ENCODE measurements around the gene THEMIS2.

DNA sequence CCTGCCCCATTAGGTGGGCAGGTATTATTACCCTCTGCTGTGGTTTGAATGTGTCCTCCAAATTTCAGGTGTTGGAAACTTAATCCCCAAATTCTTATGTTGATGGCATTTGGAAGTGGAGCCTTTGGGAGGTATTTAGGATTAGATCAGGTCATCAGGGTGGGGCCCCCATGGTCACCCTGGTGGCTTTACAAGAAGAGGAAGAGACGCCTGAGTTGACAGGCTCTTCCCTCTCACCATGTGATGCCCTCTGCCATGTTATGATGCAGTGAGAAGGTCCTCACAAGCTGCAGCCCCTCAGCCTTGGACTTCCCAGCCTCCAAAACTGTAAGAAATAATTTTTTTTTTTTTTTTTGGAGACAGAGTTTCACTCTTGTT lies 8.8 kb upstream of the THEMIS2 start:
- TF ChIP-seq, protein P1, sequence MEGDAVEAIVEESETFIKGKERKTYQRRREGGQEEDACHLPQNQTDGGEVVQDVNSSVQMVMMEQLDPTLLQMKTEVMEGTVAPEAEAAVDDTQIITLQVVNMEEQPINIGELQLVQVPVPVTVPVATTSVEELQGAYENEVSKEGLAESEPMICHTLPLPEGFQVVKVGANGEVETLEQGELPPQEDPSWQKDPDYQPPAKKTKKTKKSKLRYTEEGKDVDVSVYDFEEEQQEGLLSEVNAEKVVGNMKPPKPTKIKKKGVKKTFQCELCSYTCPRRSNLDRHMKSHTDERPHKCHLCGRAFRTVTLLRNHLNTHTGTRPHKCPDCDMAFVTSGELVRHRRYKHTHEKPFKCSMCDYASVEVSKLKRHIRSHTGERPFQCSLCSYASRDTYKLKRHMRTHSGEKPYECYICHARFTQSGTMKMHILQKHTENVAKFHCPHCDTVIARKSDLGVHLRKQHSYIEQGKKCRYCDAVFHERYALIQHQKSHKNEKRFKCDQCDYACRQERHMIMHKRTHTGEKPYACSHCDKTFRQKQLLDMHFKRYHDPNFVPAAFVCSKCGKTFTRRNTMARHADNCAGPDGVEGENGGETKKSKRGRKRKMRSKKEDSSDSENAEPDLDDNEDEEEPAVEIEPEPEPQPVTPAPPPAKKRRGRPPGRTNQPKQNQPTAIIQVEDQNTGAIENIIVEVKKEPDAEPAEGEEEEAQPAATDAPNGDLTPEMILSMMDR (IDR thresholded peaks at IDR 0.05): no peak
- TF ChIP-seq ZFX (IDR thresholded peaks at IDR 0.05; ENCODE audit: borderline replicate concordance): no peak

Measured in 22Rv1 (cell line).